HL-60/S4 treated with retinoic acid at 250 ng/mL for 4 days and 3 days (cell line): ENCODE results near the gene PTGS2.
"Not testable (repeated sequence)": the region's sequence is repeated elsewhere in the genome, so short reads cannot be mapped to it uniquely, and the experiment has no call there.

ENCODE experiments used
- in situ Hi-C: fragments of 300-500 bp; cut with MboI; formaldehyde crosslinking; loops from 2 replicates; pipeline ENCODE4 v1.7.0; 2022; ENCODE audit warnings: low sequenced_read_pairs

The PTGS2 gene

GRCh38 chr1:186670297-186671135 is 9.7 kb downstream of the PTGS2 start:
- in situ Hi-C loops, result no loop called here

DNA sequence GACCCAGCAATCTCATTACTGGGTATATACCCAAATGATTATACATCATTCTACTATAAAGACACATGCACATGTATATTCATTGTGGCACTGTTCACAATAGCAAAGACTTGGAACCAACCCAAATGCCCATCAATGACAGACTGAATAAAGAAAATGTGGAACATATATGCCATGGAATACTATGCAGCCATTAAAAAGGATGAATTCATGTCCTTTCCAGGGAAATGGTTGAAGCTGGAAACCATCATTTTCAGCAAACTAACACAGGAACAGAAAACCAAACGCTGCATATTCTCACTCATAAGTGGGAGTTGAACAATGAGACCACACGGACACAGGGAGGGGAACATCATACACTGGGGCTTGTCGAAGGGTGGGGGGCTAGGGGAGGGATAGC is 10.4 kb downstream of the PTGS2 start:
- in situ Hi-C loops, result not testable (repeated sequence)

GRCh38 chr1:186664217-186664616 is 16.0 kb downstream of the PTGS2 start:
- in situ Hi-C loops, result not testable (repeated sequence)

- in situ Hi-C loops, result no loop called here
Observed at GRCh38 chr1:186662752-186663151, 17.5 kb downstream of the PTGS2 start.

DNA sequence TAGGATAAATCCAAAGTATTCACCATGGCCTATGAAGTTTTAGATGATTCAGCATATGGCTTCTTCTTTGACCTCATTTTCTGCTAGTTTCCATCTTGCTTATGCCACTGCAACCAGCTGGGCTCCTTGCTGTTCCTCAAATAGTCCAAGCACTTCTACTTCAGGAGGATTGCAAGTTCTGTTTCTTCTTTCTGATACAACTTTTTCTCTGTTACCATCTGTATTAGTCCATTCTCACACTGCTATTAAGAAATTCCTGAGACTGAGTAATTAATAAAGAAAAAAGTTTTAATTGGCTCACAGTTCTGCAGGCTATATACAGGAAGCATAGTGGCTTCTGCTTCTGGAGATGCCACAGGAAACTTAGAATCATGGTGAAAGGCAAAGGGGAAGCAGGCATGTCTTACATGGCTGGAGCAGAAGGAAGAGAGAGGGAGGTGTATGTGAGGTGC is 20.3 kb downstream of the PTGS2 start:
- in situ Hi-C loops, result no loop called here

- in situ Hi-C loops, result no loop called here
Observed at GRCh38 chr1:186658999-186659398, 21.2 kb downstream of the PTGS2 start.

GRCh38 chr1:186657481-186657880 is 22.7 kb downstream of the PTGS2 start:
- in situ Hi-C loops, result no loop called here

- in situ Hi-C loops, result no loop called here
Observed at GRCh38 chr1:186655876-186656275, 24.3 kb downstream of the PTGS2 start.

GRCh38 chr1:186654741-186655140 is 25.5 kb downstream of the PTGS2 start:
- in situ Hi-C loops, result no loop called here

DNA sequence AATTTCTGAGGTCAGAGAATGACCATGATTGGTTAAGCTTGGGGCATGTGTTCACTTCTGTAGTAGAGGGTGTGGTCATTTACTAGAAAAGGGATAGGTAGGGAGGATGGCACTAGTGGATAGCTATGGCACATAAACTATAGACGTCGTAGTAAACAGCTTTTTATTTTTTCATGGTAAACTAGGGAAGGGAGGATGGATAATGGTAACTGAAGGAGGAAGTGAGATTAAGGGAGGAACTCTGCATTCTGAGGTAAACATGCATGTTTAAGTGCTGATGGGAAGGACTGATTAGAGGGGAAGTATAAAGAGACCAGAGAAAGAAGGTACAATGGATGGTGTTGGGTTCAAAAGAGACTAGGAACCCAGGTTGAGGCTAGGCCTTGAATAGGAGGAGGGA is 26.9 kb downstream of the PTGS2 start:
- in situ Hi-C loops, result no loop called here

DNA sequence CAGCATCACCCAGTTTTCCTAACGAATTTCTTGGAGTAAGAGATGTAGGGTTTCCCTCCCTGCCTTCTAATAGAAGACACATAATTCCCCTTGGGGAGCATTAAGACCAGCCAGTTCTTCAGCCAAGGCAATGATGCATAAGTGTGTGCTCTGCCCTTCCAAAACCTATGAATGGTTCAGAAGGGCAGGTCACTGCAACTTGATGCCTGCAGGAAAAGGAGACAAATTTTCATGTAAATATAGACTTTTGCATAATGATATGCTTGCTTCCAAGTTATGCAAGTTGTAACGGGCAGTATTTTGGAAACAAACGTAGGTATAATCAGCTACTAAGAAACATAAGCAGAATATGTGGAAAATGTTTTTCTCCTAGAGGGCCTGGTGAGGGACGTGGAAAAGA is 31.6 kb downstream of the PTGS2 start:
- in situ Hi-C loops, result no loop called here

GRCh38 chr1:186647985-186648384 is 32.2 kb downstream of the PTGS2 start:
- in situ Hi-C loops, result not testable (repeated sequence)

DNA sequence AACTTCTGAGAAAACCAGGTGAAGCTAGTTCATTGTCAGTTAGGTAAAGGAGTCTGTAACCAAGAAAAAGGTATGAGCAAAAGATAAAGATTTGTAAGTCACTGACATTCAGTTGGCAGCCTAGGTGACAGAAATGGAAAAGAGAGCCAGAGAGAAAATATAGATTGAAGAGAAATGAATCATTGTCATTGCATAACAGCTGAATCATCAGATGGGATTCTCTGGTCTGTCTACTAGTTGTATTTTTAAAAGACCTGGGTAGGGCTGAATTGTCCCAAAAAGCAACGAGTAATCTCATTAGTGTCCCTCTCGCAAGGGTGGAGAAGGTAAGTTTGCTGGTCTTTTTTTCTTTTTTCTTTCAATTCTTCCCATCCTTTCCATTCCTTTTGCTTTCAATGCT is 36.6 kb downstream of the PTGS2 start:
- in situ Hi-C loops, result no loop called here

DNA sequence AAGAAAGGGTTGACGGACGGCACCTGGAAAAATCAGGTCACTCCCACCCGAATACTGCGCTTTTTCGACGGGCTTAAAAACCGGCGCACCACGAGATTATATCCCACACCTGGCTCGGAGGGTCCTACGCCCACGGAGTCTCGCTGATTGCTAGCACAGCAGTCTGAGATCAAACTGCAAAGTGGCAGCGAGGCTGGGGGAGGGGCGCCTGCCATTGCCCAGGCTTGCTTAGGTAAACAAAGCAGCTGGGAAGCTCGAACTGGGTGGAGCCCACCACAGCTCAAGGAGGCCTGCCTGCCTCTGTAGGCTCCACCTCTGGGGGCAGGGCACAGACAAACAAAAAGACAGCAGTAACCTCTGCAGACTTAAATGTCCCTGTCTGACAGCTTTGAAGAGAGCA is 42.7 kb downstream of the PTGS2 start:
- in situ Hi-C loops, result not testable (repeated sequence)

DNA sequence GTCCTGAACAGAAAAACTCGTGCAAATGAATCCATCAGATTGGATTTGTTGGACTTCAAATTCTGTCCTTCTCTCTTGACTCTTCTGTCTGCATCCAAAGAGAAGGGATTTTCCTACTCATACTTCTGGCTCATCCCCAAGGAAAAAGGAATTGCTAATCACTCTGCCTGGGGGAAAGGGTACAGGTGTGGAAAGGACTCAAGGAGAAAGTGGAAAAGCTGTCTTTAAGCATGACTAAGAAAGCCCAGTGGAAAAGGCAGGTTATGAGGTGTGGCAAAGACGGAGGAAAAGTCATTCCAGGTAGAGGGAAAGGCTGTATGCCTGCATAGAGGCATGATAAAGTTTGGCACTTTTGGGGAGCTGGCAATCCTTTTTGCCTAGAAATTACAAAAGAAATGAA is 43.4 kb downstream of the PTGS2 start:
- in situ Hi-C loops, result no loop called here

DNA sequence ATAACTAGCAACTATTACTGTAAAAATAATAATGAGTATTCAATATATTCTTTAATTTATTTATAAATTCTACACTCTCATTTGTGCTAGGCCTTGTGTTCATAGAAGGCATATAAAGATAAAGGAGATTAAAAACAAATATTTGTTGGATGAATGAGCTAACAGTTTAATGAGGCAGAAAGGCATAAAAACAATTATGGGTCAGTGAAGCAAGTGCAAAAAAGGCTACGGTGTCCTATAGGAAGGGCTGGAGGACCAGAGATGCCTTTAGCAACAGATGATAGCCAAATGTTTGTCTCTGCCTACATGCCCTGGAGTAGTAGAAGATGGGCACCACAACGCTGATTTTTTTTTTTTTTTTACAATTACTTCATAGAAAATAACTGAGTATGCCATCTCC is 45.7 kb downstream of the PTGS2 start:
- in situ Hi-C loops, result no loop called here

- in situ Hi-C loops, result no loop called here
Observed at GRCh38 chr1:186633116-186633515, 47.1 kb downstream of the PTGS2 start.

- in situ Hi-C loops, result no loop called here
Observed at GRCh38 chr1:186629341-186629740, 50.9 kb downstream of the PTGS2 start.

GRCh38 chr1:186628910-186629309 is 51.3 kb downstream of the PTGS2 start:
- in situ Hi-C loops, result no loop called here

GRCh38 chr1:186627019-186627418 is 53.2 kb downstream of the PTGS2 start:
- in situ Hi-C loops, result no loop called here

- in situ Hi-C loops, result no loop called here
Observed at GRCh38 chr1:186626356-186626932, 53.8 kb downstream of the PTGS2 start.

DNA sequence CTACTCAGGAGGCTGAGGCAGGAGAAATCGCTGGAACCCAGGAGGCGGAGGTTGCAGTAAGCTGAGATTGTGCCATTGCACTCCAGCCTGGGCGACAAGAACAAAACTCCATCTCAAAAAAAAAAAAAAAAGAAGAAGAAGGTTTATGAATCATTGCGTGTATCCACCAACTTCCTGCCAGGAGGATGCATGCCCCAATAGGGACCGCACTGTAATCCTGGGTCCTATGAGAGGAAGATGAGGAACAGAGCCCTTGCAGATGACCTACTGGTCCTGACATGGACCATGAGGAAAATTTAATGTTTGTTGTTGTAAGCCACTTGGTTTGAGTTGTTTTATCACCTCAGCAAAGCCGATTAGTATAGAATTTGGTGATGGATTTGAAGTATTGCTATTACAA is 56.7 kb downstream of the PTGS2 start:
- in situ Hi-C loops, result loop anchor here (25.0 kb wide), 1 partner anchor 364 kb away; no protein-coding TSS in a partner anchor
